Measurements from ENCODE around the gene RBFA. TPM values are rescaled to one million over a fixed set of nuclear protein-coding genes. Genes with fewer than 3 reads are reported as not detected.

The RBFA gene
- polyA plus RNA-seq, 4 donors, result 27.0 to 30.4 (median 29.4) TPM

- no peak for DNase-seq (ENCODE audit: low read depth in 4 of 4, low spot score in 3 of 4)
These were observed 34.5 kb downstream of the RBFA start for GRCh38 chr18:80068571-80069272.

DNA sequence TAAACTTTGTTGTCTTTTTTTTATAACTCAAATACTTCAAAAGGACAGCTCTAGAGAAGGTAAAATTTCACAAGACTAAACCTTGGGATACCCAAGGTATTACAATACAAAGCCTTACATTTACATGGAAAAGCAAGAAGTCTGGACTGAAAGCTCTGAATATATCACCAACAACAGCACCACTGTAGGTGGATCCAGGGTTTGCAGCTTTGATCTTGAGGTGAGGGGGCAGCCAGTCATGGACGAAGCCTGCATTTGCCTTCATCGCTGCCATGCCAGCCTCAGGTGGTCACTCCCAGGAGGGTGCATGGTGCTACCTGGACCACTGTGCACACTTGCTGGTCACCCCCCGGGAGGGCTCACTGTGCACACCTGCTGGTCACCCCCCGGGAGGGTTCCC is 36.6 kb downstream of the RBFA start:
- DNase-seq (ENCODE audit: low read depth in 4 of 4, low spot score in 3 of 4), result no peak

DNA sequence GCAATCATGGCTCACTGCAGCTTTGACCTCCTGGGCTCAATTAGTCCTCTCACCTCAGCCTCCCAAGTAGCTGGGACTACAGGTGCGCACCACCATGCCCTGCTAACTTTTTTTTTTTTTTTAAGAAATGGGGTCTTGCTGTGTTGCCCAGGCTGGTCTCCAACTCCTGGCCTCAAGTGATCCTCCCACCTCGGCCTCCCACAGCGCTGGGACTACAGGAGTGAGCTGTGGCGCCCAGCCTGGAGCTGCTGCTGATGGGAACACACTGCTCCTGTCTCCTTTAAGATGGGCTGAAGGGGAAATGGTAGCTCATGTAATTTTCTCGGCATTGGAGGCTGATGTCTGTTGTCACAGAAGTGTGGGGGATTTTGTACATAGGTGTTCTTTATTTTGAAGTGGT is 39.9 kb downstream of the RBFA start:
- no peak for DNase-seq (ENCODE audit: low read depth in 4 of 4, low spot score in 3 of 4)

DNA sequence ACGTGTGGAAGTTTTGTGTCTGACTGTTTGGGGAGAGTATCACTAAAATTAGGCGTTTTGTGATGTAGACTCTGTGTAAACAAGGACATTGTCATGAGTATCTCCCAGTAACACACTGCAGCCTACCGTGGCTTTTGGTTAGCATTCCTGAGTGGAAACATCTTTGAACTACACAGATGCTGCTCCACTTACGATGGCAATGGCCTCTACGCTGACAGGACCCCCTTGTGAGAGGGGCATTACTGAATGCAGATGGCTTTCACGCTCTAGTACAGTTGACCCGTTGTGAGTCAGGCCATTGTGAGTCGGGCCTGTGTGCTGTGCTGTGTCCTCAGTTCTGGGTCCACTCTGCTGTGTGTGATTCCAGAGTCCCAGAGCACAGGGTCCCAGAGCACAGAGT is 40.5 kb downstream of the RBFA start:
- no peak for DNase-seq (ENCODE audit: low read depth in 4 of 4, low spot score in 3 of 4)

DNA sequence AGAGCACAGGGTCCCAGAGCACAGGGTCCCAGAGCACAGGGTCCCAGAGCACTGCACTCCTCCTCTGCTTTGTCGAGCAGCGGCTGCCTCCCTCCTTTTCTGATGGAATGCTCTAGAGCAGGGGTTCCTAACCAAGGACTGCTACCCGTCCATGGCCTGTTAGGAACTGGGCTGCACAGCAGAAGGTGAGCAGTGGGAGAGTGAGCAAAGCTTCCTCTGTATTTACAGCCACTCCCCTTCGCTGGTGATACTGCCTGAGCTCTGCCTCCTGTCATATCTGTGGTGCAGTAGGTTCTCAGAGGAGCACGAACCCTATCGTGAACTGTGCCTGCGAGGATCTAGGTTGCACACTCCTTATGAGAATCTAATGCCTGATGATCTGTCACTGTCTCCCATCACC is 41.7 kb downstream of the RBFA start:
- DNase-seq (ENCODE audit: low read depth in 4 of 4, low spot score in 3 of 4), result no peak

- DNase-seq (ENCODE audit: low read depth in 4 of 4, low spot score in 3 of 4), result no peak
These were observed 42.1 kb downstream of the RBFA start for GRCh38 chr18:80076379-80076778.

DNA sequence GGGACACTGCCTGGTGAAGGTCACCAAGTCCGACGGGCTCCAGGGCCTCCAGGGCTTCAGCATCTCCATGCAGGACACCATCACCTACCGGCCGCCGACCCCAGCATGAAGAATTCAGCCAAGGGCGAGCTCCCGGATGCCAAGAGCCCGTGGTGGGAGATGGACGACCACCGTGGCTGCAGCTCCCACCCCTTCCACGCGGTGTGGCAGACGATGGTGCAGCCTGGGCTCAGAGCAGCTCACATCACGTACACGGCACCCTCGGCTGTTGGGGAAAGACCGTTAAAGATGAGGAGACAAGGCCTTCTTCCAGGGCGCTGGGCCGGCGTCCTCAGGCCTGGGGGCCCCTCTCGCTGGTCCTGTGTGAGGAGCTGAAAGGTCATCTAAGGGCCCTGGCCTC is 43.6 kb downstream of the RBFA start:
- no peak for DNase-seq (ENCODE audit: low read depth in 4 of 4, low spot score in 3 of 4)

Other genes starting within 250 kb of the RBFA start
- under 1 TPM; 0.13 to 0.52 (median 0.15) TPM for gene KCNG2, start 236.5 kb upstream of the RBFA start, polyA plus RNA-seq (ENCODE audit: insufficient read length in 4 of 4)
- gene SLC66A2, start 82.8 kb upstream of the RBFA start, polyA plus RNA-seq (ENCODE audit: insufficient read length in 4 of 4), result 10 to 100 TPM; 21.1 to 36.1 (median 26.5) TPM
- gene HSBP1L1, start 69.8 kb upstream of the RBFA start, polyA plus RNA-seq (ENCODE audit: insufficient read length in 4 of 4), result 10 to 100 TPM; 18.7 to 24.3 (median 20.4) TPM
- gene TXNL4A, start 45.9 kb upstream of the RBFA start, polyA plus RNA-seq (ENCODE audit: insufficient read length in 4 of 4), result 10 to 100 TPM; 88.9 to 98.2 (median 94.2) TPM
- gene ADNP2, start 74.8 kb downstream of the RBFA start, polyA plus RNA-seq (ENCODE audit: insufficient read length in 4 of 4), result 10 to 100 TPM; 21.9 to 29.2 (median 27.1) TPM
- 10 to 100 TPM; 31.6 to 35.0 (median 32.0) TPM for gene PARD6G, start 213.1 kb downstream of the RBFA start, polyA plus RNA-seq (ENCODE audit: insufficient read length in 4 of 4)

Measured in right renal pelvis (tissue), 4 donors.